ENCODE data around the gene CECR2. TPM values are rescaled to one million over a fixed set of nuclear protein-coding genes. Genes with fewer than 3 reads are reported as not detected.
A peak's percentile ranks its signal among the peaks of the same experiment; 100 is the strongest.

The CECR2 gene
- polyA plus RNA-seq, 1 donor from 2014 or later: not detected

- no peak overlapping the region for H3K4me3 Mint-ChIP-seq
- no peak overlapping the region for H3K27ac Mint-ChIP-seq
- no peaks in the 10 kb centered on the region for H3K4me1 Mint-ChIP-seq
- H3K27me3 Mint-ChIP-seq: no peaks in the 10 kb centered on the region
- H3K9me3 Mint-ChIP-seq: no peaks in the 10 kb centered on the region
- H3K36me3 Mint-ChIP-seq: peaks cover 2% of the 10 kb centered on the region
These were observed 217.7 kb downstream of the CECR2 start for GRCh38 chr22:17586831-17587440.

GRCh38 chr22:17587629-17588028 is 218.4 kb downstream of the CECR2 start:
- Mint-ChIP-seq H3K4me3 (no peak overlapping the region), H3K36me3 (peaks cover 2% of the 10 kb centered on the region), H3K4me1 (peaks cover 0 to 2% (median 0%) of the 10 kb centered on the region in 3 donors), H3K9me3 (no peaks in the 10 kb centered on the region), H3K27me3 (no peaks in the 10 kb centered on the region), H3K27ac (no peak overlapping the region)

GRCh38 chr22:17588606-17589005 is 219.3 kb downstream of the CECR2 start:
- Mint-ChIP-seq H3K4me3 (no peak overlapping the region), H3K27me3 (no peaks in the 10 kb centered on the region), H3K9me3 (no peaks in the 10 kb centered on the region), H3K4me1 (peaks cover 0 to 2% (median 0%) of the 10 kb centered on the region in 3 donors), H3K27ac (no peak overlapping the region), H3K36me3 (peaks cover 4% of the 10 kb centered on the region)

GRCh38 chr22:17589810-17590375 is 220.6 kb downstream of the CECR2 start:
- Mint-ChIP-seq H3K27ac (peak overlapping the region in 1 of 3 donors; percentile 84), H3K9me3 (no peaks in the 10 kb centered on the region), H3K27me3 (no peaks in the 10 kb centered on the region), H3K4me1 (peaks cover 8 to 13% (median 9%) of the 10 kb centered on the region in 3 donors), H3K36me3 (peaks cover 8% of the 10 kb centered on the region), H3K4me3 (no peak overlapping the region)

GRCh38 chr22:17590586-17590985 is 221.3 kb downstream of the CECR2 start:
- peak overlapping the region in 1 of 3 donors; percentile 84 for H3K27ac Mint-ChIP-seq
- H3K36me3 Mint-ChIP-seq: peaks cover 12% of the 10 kb centered on the region
- H3K9me3 Mint-ChIP-seq: no peaks in the 10 kb centered on the region
- H3K4me1 Mint-ChIP-seq: peaks cover 9 to 20% (median 15%) of the 10 kb centered on the region in 3 donors
- no peaks in the 10 kb centered on the region for H3K27me3 Mint-ChIP-seq
- no peak overlapping the region for H3K4me3 Mint-ChIP-seq

GRCh38 chr22:17592201-17592600 is 222.9 kb downstream of the CECR2 start:
- Mint-ChIP-seq H3K27me3 (no peaks in the 10 kb centered on the region), H3K36me3 (peaks cover 22% of the 10 kb centered on the region), H3K27ac (peak overlapping the region in 1 of 3 donors; percentile 29)

GRCh38 chr22:17596226-17596625 is 227.0 kb downstream of the CECR2 start:
- peaks cover 14 to 30% (median 18%) of the 10 kb centered on the region in 3 donors for H3K4me1 Mint-ChIP-seq
- H3K27ac Mint-ChIP-seq: peak overlapping the region; percentile 21 to 67 (median 37)
- peaks cover 29% of the 10 kb centered on the region for H3K36me3 Mint-ChIP-seq
- no peaks in the 10 kb centered on the region for H3K27me3 Mint-ChIP-seq
- peak overlapping the region in 1 of 4 donors; percentile 10 for H3K4me3 Mint-ChIP-seq
- peaks cover 0 to 4% (median 1%) of the 10 kb centered on the region in 3 donors for H3K9me3 Mint-ChIP-seq

More at GRCh38 chr22:17592201-17592600, 222.9 kb downstream of the CECR2 start:
- peaks cover 14 to 25% (median 17%) of the 10 kb centered on the region in 3 donors for H3K4me1 Mint-ChIP-seq
- H3K4me3 Mint-ChIP-seq: peak overlapping the region in 1 of 4 donors; percentile 63
- H3K9me3 Mint-ChIP-seq: peaks cover 0 to 4% (median 1%) of the 10 kb centered on the region in 3 donors

- Mint-ChIP-seq H3K36me3 (peaks cover 29% of the 10 kb centered on the region), H3K4me1 (peaks cover 14 to 30% (median 18%) of the 10 kb centered on the region in 3 donors), H3K9me3 (peaks cover 0 to 4% (median 1%) of the 10 kb centered on the region in 3 donors), H3K27ac (no peak overlapping the region), H3K4me3 (no peak overlapping the region), H3K27me3 (no peaks in the 10 kb centered on the region)
These were observed 228.0 kb downstream of the CECR2 start for GRCh38 chr22:17597217-17597616.

- H3K36me3 Mint-ChIP-seq: peaks cover 27% of the 10 kb centered on the region
- H3K9me3 Mint-ChIP-seq: peaks cover 0 to 4% (median 1%) of the 10 kb centered on the region in 3 donors
- H3K4me1 Mint-ChIP-seq: peaks cover 14 to 28% (median 18%) of the 10 kb centered on the region in 3 donors
- no peak overlapping the region for H3K4me3 Mint-ChIP-seq
- H3K27ac Mint-ChIP-seq: no peak overlapping the region
- H3K27me3 Mint-ChIP-seq: no peaks in the 10 kb centered on the region
These were observed 229.1 kb downstream of the CECR2 start for GRCh38 chr22:17598318-17598717.

GRCh38 chr22:17601031-17601430 is 231.8 kb downstream of the CECR2 start:
- Mint-ChIP-seq H3K27me3 (no peaks in the 10 kb centered on the region), H3K4me3 (no peak overlapping the region), H3K27ac (no peak overlapping the region), H3K4me1 (peaks cover 3 to 12% (median 4%) of the 10 kb centered on the region in 3 donors), H3K9me3 (peaks cover 0 to 4% (median 1%) of the 10 kb centered on the region in 3 donors), H3K36me3 (peaks cover 18% of the 10 kb centered on the region)

GRCh38 chr22:17603668-17604067 is 234.4 kb downstream of the CECR2 start:
- H3K36me3 Mint-ChIP-seq: peaks cover 4% of the 10 kb centered on the region

GRCh38 chr22:17606496-17606895 is 237.2 kb downstream of the CECR2 start:
- peaks cover 0 to 5% (median 0%) of the 10 kb centered on the region in 3 donors for H3K4me1 Mint-ChIP-seq
- no peaks in the 10 kb centered on the region for H3K36me3 Mint-ChIP-seq
- H3K4me3 Mint-ChIP-seq: no peak overlapping the region
- H3K27ac Mint-ChIP-seq: no peak overlapping the region
- no peaks in the 10 kb centered on the region for H3K27me3 Mint-ChIP-seq
- H3K9me3 Mint-ChIP-seq: no peaks in the 10 kb centered on the region

More at GRCh38 chr22:17603668-17604067, 234.4 kb downstream of the CECR2 start:
- Mint-ChIP-seq H3K4me1 (peaks cover 0 to 6% (median 2%) of the 10 kb centered on the region in 3 donors), H3K4me3 (no peak overlapping the region), H3K27me3 (no peaks in the 10 kb centered on the region), H3K9me3 (no peaks in the 10 kb centered on the region), H3K27ac (no peak overlapping the region)

Other genes with a start within 250 kb of the CECR2 start
- gene TMEM121B, start 248.1 kb upstream of the CECR2 start, polyA plus RNA-seq: not detected
- 49.4 TPM for gene HDHD5, start 210.2 kb upstream of the CECR2 start, polyA plus RNA-seq
- 59.9 TPM for gene ADA2, start 150.0 kb upstream of the CECR2 start, polyA plus RNA-seq
- gene SLC25A18, start 194.0 kb downstream of the CECR2 start, polyA plus RNA-seq: not detected